ENCODE results near the gene SNAPC2.

The SNAPC2 gene

GRCh38 chr19:7963566-7963965 is 43.4 kb downstream of the SNAPC2 start:
- TF ChIP-seq, protein P1, sequence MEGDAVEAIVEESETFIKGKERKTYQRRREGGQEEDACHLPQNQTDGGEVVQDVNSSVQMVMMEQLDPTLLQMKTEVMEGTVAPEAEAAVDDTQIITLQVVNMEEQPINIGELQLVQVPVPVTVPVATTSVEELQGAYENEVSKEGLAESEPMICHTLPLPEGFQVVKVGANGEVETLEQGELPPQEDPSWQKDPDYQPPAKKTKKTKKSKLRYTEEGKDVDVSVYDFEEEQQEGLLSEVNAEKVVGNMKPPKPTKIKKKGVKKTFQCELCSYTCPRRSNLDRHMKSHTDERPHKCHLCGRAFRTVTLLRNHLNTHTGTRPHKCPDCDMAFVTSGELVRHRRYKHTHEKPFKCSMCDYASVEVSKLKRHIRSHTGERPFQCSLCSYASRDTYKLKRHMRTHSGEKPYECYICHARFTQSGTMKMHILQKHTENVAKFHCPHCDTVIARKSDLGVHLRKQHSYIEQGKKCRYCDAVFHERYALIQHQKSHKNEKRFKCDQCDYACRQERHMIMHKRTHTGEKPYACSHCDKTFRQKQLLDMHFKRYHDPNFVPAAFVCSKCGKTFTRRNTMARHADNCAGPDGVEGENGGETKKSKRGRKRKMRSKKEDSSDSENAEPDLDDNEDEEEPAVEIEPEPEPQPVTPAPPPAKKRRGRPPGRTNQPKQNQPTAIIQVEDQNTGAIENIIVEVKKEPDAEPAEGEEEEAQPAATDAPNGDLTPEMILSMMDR (IDR thresholded peaks at IDR 0.05; ENCODE audit: insufficient read depth, low read depth, low read length, missing control alignments), result no peak
- DNase-seq (ENCODE audit: low read depth), result no peak
- H3K4me3 ChIP-seq (ENCODE audit: low read depth, low read length), result no peak overlapping the region

DNA sequence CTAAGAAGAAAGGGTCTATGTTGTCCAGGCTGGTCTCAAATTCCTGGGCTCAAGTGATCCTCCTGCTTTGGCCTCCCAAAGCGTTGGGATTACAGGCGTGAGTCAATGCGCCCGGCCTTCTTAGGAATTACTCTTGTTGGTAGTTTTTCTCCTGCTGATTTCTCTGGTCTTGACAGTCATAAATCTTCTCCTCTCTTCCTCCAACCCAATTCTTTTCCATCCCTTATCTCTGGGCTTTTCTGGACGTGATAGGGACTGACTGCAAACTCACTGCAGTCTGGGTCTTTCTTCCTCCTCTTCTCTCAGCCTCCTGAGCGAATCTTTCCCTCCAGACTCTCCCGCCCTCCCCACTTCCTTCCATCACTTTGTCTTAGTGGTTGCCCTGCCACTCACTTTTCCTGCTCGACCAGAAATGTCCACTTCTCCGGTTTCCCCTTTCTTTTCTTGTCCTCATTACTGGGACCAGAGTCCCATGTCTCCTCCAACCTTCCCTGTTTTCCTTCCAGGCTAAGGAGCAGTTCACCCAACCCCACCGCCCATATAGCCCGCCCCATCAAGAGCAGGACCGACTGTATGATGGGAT is 45.2 kb downstream of the SNAPC2 start:
- DNase-seq (ENCODE audit: low read depth), result no peak
- H3K4me3 ChIP-seq (ENCODE audit: low read depth, low read length), result no peak overlapping the region
- TF ChIP-seq, protein P1 (IDR thresholded peaks at IDR 0.05; ENCODE audit: insufficient read depth, low read depth, low read length, missing control alignments), result no peak

DNA sequence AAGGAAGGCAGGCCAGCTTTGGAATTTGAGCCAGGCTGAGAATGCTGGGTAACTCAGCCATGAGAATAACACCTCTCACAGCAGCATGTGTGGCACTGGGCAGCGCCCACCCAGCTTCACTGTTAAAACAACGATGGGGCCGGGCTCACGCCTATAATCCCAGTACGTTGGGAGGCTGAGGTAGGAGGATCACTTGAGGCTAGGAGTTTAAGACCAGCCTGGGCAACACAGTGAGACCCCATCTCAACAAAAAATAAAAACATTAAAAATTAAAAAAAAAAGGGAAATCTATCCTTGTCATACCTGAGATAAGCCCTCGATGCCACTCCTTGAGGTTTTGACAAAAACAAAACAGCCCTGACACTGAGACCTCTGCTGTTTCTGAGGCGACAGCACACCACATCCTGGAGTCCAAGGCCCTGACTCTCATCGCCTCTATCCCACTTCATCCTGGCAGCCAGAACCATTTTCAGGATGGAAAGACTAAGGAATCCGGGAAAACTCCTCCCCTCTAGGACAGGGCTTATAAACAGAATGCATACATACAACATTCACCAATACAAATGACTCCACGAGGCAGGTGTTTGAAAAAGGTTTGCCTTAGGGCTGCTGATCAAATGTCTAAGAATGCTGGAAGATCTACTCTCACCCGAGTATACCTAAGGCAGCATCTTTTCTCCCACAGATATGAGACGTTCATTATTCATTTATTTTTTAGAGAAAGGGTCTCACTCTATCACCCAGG is 46.0 kb downstream of the SNAPC2 start:
- H3K4me3 ChIP-seq (ENCODE audit: low read depth, low read length), result no peak overlapping the region
- TF ChIP-seq, protein P1 (IDR thresholded peaks at IDR 0.05; ENCODE audit: insufficient read depth, low read depth, low read length, missing control alignments), result no peak
- DNase-seq (ENCODE audit: low read depth), result no peak

DNA sequence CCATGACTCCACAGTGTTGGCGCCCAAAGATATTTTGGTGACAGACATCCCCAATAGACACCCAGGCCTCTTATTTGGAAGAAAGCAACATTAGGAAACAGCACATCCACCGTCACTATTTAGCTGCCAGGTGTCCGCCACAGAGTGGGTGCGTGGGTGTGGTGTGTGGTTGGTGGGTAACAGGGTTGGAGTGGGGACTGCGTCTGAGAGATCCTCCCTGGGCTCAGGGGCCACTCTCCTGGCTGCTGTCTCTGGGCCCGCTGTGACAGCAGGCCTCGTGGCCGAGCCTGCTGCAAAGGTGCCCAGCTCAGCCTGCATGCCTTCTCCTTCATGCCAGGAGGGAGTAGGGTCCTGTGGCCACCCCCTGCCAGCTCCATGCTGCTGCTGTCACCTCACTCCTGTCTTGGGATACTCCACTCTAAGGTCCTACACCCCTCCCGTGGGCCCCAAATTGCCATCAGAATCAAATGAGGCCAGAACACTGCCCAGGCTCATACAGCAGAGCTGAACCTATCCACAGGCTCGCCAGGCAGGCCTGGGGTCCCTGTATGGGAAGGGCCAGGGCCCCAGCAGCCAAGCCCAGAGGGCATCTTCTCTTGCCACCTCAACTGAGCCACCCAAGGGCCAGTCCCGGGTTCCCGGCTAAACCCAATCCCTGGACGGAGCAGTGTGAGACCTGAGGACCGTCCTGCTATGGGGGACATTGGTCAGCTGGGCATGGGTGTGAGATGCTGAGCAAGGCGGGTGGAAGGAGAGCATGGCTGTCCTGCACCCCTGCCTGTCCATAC is 48.1 kb downstream of the SNAPC2 start:
- no peak overlapping the region for H3K4me3 ChIP-seq (ENCODE audit: low read depth, low read length)
- TF ChIP-seq, protein P1 (IDR thresholded peaks at IDR 0.05; ENCODE audit: insufficient read depth, low read depth, low read length, missing control alignments), result no peak
- DNase-seq (ENCODE audit: low read depth), result no peak

GRCh38 chr19:7968796-7969554 is 48.8 kb downstream of the SNAPC2 start:
- no peak overlapping the region for H3K4me3 ChIP-seq (ENCODE audit: low read depth, low read length)
- TF ChIP-seq, protein P1 (IDR thresholded peaks at IDR 0.05; ENCODE audit: insufficient read depth, low read depth, low read length, missing control alignments), result no peak

GRCh38 chr19:7969555-7969939 is 49.4 kb downstream of the SNAPC2 start:
- TF ChIP-seq, protein P1 (IDR thresholded peaks at IDR 0.05; ENCODE audit: insufficient read depth, low read depth, low read length, missing control alignments), result no peak
- H3K4me3 ChIP-seq (ENCODE audit: low read depth, low read length), result no peak overlapping the region
- DNase-seq (ENCODE audit: low read depth), result no peak

More at GRCh38 chr19:7968796-7969554, 48.8 kb downstream of the SNAPC2 start:
- DNase-seq (ENCODE audit: low read depth), result no peak
